SK-N-MC (cell line): Measurements from ENCODE around the gene RAB15.

Source experiments
- EZH2 ChIP-seq: fragments of 200-600 bp; sonication (generic); IDR thresholded peaks from one replicate; pipeline ENCODE4 v1.6.1; 2017; ENCODE audit warnings: antibody characterized with exemption
- FOXP2 ChIP-seq: optimal IDR thresholded peaks from 2 replicates; pipeline ENCODE3; 2011; ENCODE audit warnings: mild to moderate bottlenecking, moderate library complexity; ENCODE audit not compliant: insufficient read depth; ENCODE audit errors: extremely low read length, control extremely low read depth
- POLR2AphosphoS5 ChIP-seq: IDR thresholded peaks from 2 replicates; pipeline ENCODE4 v1.6.1; 2012; ENCODE audit warnings: mild to moderate bottlenecking, low read depth, low read length, borderline replicate concordance

DNA sequence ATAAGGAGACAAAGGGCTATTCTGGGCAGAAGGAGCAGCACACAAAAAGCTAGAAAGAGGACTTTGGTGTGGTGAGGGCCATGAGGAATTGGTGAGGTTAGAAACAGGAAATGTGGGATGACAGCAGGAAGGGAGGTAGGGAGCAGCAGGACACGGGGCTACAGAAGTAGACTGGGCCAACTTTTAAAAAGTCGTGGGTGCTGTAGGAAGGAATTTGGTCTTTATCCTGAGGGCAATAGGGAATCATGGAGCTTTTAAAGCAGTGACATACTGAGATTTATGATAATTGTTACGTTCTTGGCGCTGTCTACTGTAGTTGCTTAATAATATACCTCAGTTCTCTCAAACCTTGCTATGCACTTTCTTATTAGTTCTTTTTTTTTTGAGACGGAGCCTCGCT is 66.1 kb downstream of the RAB15 start:
- no peak for TF ChIP-seq EZH2
- peak; percentile 19; the same call in 1 of the 2 replicates for TF ChIP-seq POLR2AphosphoS5
- no peak for TF ChIP-seq FOXP2
